Endothelial cell of umbilical vein (primary cell): ENCODE results near the gene PRDM16. TPM values are rescaled to one million over a fixed set of nuclear protein-coding genes. Genes with fewer than 3 reads are reported as not detected.

Experiments used
- BruUV-seq: library from RNA; stranded (reverse); fragments of 400-500 nt; replicated peaks from 2 replicates; lab custom pipeline; 2021; lab: Mats Ljungman, UMichigan
- CTCF ChIA-PET: fragments of 300-600, 350-600 bp; sonication (Branson Sonifier 250); formaldehyde crosslinking; loops from one replicate; lab custom pipeline; 2021; ENCODE audit warnings: antibody characterized with exemption, inconsistent platforms; lab: Charles Lee
- POLR2A ChIA-PET: fragments of 300-600, 350-600 bp; sonication (Branson Sonifier 250); formaldehyde crosslinking; loops from one replicate; lab custom pipeline; 2021; ENCODE audit warnings: antibody characterized with exemption, inconsistent platforms; lab: Charles Lee
- DNase-seq: peaks from one replicate; pipeline ENCODE4 v3.0.0-alpha.2; 2011; ENCODE audit warnings: low read depth, low spot score
- FAIRE-seq: peaks from 2 replicates; lab custom pipeline; 2011; peaks lifted over from hg19 to GRCh38; lab: Jason Lieb, UNC
- H2AFZ ChIP-seq: 2 replicates; pipeline ENCODE4 v1.6.0; 2012; ENCODE audit warnings: low read depth, low read length, control low read depth, inconsistent platforms
- H3K27ac ChIP-seq: 2 replicates; pipeline ENCODE4 v1.5.1; 2011; ENCODE audit warnings: low read depth, mild to moderate bottlenecking, control low read depth, low read length, moderate library complexity; ENCODE audit not compliant: insufficient read depth
- H3K27me3 ChIP-seq, 2 experiments: 2 replicates each; pipeline versions ENCODE4 v1.6.0 to v1.6.1; 2011; ENCODE audit warnings: low read length in 2 of 2, mixed read lengths in 1 of 2; ENCODE audit not compliant: control insufficient read depth in 2 of 2, insufficient read depth in 2 of 2
- H3K36me3 ChIP-seq, 2 experiments: 2 replicates in 1 of 2; 3 replicates in 1 of 2; pipeline ENCODE4 v1.5.1; 2011; ENCODE audit warnings: low read length in 2 of 2, mild to moderate bottlenecking in 1 of 2, moderate library complexity in 1 of 2; ENCODE audit not compliant: control insufficient read depth in 2 of 2, insufficient read depth in 2 of 2; ENCODE audit errors: extremely low read depth in 1 of 2
- H3K4me1 ChIP-seq: 3 replicates; pipeline ENCODE4 v1.5.1; 2011; ENCODE audit warnings: mild to moderate bottlenecking, low read length; ENCODE audit not compliant: control insufficient read depth, insufficient read depth; ENCODE audit errors: extremely low read depth
- H3K4me2 ChIP-seq: 2 replicates; pipeline ENCODE4 v1.6.1; 2011; ENCODE audit warnings: low read length, control low read depth, mixed read lengths; ENCODE audit not compliant: insufficient read depth
- H3K4me3 ChIP-seq, 3 experiments: fragments of 200-600 bp in 1 of 3; sonication (generic), shearing (Covaris generic) in 1 of 3; replicated peaks in 1 of 3; 2 replicates each; pipeline ENCODE4 v1.5.1; 2011 to 2016; ENCODE audit warnings: control low read depth in 3 of 3, low read length in 3 of 3, mild to moderate bottlenecking in 2 of 3, inconsistent platforms in 1 of 3, low read depth in 1 of 3, moderate library complexity in 1 of 3; ENCODE audit not compliant: insufficient read depth in 1 of 3
- H3K79me2 ChIP-seq: 2 replicates; pipeline ENCODE4 v1.6.0; 2012; ENCODE audit warnings: low read length, inconsistent platforms; ENCODE audit not compliant: control insufficient read depth, insufficient read depth
- H3K9ac ChIP-seq: replicated peaks from 2 replicates; pipeline ENCODE3; 2011; ENCODE audit warnings: low read length, control low read depth; ENCODE audit not compliant: insufficient read depth; ENCODE audit errors: extremely low read depth
- H3K9me1 ChIP-seq: replicated peaks from 3 replicates; pipeline ENCODE4 v1.6.0; 2011; ENCODE audit warnings: mild to moderate bottlenecking, low read length; ENCODE audit not compliant: control insufficient read depth, insufficient read depth; ENCODE audit errors: extremely low read depth
- H3K9me3 ChIP-seq: replicated peaks from 2 replicates; pipeline ENCODE4 v1.5.1; 2012; ENCODE audit warnings: low read length, inconsistent platforms; ENCODE audit not compliant: control insufficient read depth, insufficient read depth
- H4K20me1 ChIP-seq: replicated peaks from 2 replicates; pipeline ENCODE3; 2011; ENCODE audit warnings: mild to moderate bottlenecking, low read length; ENCODE audit not compliant: control insufficient read depth, insufficient read depth; ENCODE audit errors: extremely low read depth
- CTCF ChIP-seq, 2 donors: IDR thresholded peaks; 1 replicate in 1 of 2; 2 replicates in 1 of 2; pipeline ENCODE4 v1.5.1; 2011; ENCODE audit warnings: low read length in 2 of 2, mild to moderate bottlenecking in 2 of 2, moderate library complexity in 2 of 2, control low read depth in 1 of 2, inconsistent platforms in 1 of 2, low read depth in 1 of 2; ENCODE audit not compliant: insufficient read depth in 1 of 2; ENCODE audit errors: extremely low read depth in 1 of 2
- EZH2 ChIP-seq: IDR thresholded peaks from 2 replicates; pipeline ENCODE4 v1.6.1; 2012; ENCODE audit warnings: borderline replicate concordance, low read depth, mild to moderate bottlenecking, moderate library complexity, low read length, inconsistent platforms; ENCODE audit not compliant: severe bottlenecking
- FOS ChIP-seq: IDR thresholded peaks from 2 replicates; pipeline ENCODE4 v1.6.1; 2011; ENCODE audit warnings: mild to moderate bottlenecking, low read length, moderate library complexity, borderline replicate concordance; ENCODE audit not compliant: insufficient read depth
- GATA2 ChIP-seq: IDR thresholded peaks from 2 replicates; pipeline ENCODE4 v1.7.0; 2011; ENCODE audit warnings: low read depth, mild to moderate bottlenecking, moderate library complexity, mixed read lengths, low read length; ENCODE audit not compliant: insufficient read length, insufficient read depth
- JUN ChIP-seq: IDR thresholded peaks from 2 replicates; pipeline ENCODE4 v1.6.1; 2011; ENCODE audit warnings: borderline replicate concordance, low read depth; ENCODE audit not compliant: insufficient read length, insufficient read depth
- MAX ChIP-seq: IDR thresholded peaks from 2 replicates; pipeline ENCODE4 v1.6.1; 2011; ENCODE audit not compliant: insufficient read depth, insufficient read length
- MYC ChIP-seq: IDR thresholded peaks from one replicate; pipeline ENCODE4 v1.6.1; 2011; ENCODE audit warnings: mild to moderate bottlenecking, low read depth, low read length
- POLR2A ChIP-seq: IDR thresholded peaks from 2 replicates; pipeline ENCODE4 v1.6.1; 2012; ENCODE audit warnings: low read depth, mild to moderate bottlenecking, control low read depth, low read length
- POLR2AphosphoS5 ChIP-seq: IDR thresholded peaks from 2 replicates; pipeline ENCODE4 v1.6.1; 2012; ENCODE audit warnings: low read depth, mild to moderate bottlenecking, control low read depth, low read length, moderate library complexity; ENCODE audit not compliant: insufficient read depth
- dilution Hi-C: fragments of 300-500 bp; cut with MboI; formaldehyde crosslinking; loops from one replicate; pipeline ENCODE4 v1.15.0; 2019; ENCODE audit warnings: low sequenced_read_pairs; ENCODE audit not compliant: extremely low pct_ligation_motif_present
- intact Hi-C: fragments of 100-400 bp; cut with micrococcal nuclease; formaldehyde crosslinking; loops from one replicate; pipeline ENCODE4 v1.10.0; 2022
- polyA plus RNA-seq, 4 experiments: library from polyadenylated mRNA; depleted of rRNA in 3 of 4; stranded (reverse) in 3 of 4; unstranded in 1 of 4; fragments of >200 nt; gene quantifications; 2 replicates each; pipeline versions ENCODE4 v1.2.1 to v1.2.3, GENCODE V29; 2011 to 2012; ENCODE audit warnings: missing spikeins in 1 of 4
- total RNA-seq: library from RNA; stranded (reverse); gene quantifications from 2 replicates; pipeline ENCODE4 v1.2.3, GENCODE V29; 2021

PRDM16 gene
- total and polyA plus RNA-seq, 2 donors (not counting 3 experiments of a cell fraction or from before 2014, with no cell fraction given) = not detected

- DNase-seq (no peak), FAIRE-seq (no peak)
- H3K4me1 ChIP-seq = no peaks in the 10 kb centered on the region
- no peak overlapping the region for H3K4me2 ChIP-seq
- H4K20me1 ChIP-seq = no peaks in the 10 kb centered on the region
- no peaks in the 10 kb centered on the region for H3K36me3 ChIP-seq
- no peaks in the 10 kb centered on the region for H3K27me3 ChIP-seq
- H2AFZ ChIP-seq = no peak overlapping the region
- no peak overlapping the region for H3K27ac ChIP-seq
- ChIA-PET CTCF (no interaction called here), POLR2A (no interaction called here)
- no peaks in the 10 kb centered on the region for H3K9me1 ChIP-seq
- dilution Hi-C loops = no loop called here
- H3K4me3 ChIP-seq = no peak overlapping the region
- TF ChIP-seq GATA2 (no peak), MYC (no peak), POLR2AphosphoS5 (no peak), CTCF (IDR thresholded peaks at IDR 0.05; ENCODE audit: extremely low read depth in 1 of 2, insufficient read depth in 1 of 2, low read depth in 1 of 2, low read length in 2 of 2) (no peak), MAX (no peak), POLR2A (no peak), FOS (no peak), JUN (no peak), EZH2 (no peak)
- H3K9me3 ChIP-seq = no peaks in the 10 kb centered on the region
- intact Hi-C loops = no loop called here
- BruUV-seq = no TSS peak
- H3K79me2 ChIP-seq = no peaks in the 10 kb centered on the region
- H3K9ac ChIP-seq = no peak overlapping the region
Observed at GRCh38 chr1:3042481-3042880, 26.5 kb upstream of the PRDM16 start.
